Stimulated activated CD8-positive, alpha-beta memory T cell treated with anti-CD3 and anti-CD28 coated beads, Interleukin-4, amount 100 ng/mL, for 4 hours (primary cell): ENCODE measurements around the gene ANKRD1.

Experiments used
- DNase-seq, 2 donors: peaks; one replicate each; pipeline ENCODE4 v3.0.0-alpha.2; 2020; ENCODE audit warnings: low read depth in 2 of 2, low spot score in 1 of 2

ANKRD1 gene

GRCh38 chr10:90935581-90936275, 14.8 kb upstream of the ANKRD1 start:
- no peak for DNase-seq

- no peak for DNase-seq
Observed at GRCh38 chr10:90930971-90931871, 10.3 kb upstream of the ANKRD1 start.

- no peak for DNase-seq
Observed at GRCh38 chr10:90930070-90930837, 9.4 kb upstream of the ANKRD1 start.

- DNase-seq = no peak
Observed at GRCh38 chr10:90929179-90929578, 8.3 kb upstream of the ANKRD1 start.

GRCh38 chr10:90927293-90927692, 6.4 kb upstream of the ANKRD1 start:
- no peak for DNase-seq

- DNase-seq = no peak
Observed at GRCh38 chr10:90925079-90926029, 4.5 kb upstream of the ANKRD1 start.

GRCh38 chr10:90924552-90924951, 3.7 kb upstream of the ANKRD1 start:
- no peak for DNase-seq

GRCh38 chr10:90923111-90923731, 2.3 kb upstream of the ANKRD1 start:
- DNase-seq = no peak

GRCh38 chr10:90921906-90922305, 1.0 kb upstream of the ANKRD1 start:
- DNase-seq = no peak

GRCh38 chr10:90919683-90920574, 958 bp downstream of the ANKRD1 start:
- DNase-seq = no peak

GRCh38 chr10:90917968-90918318, 2.9 kb downstream of the ANKRD1 start:
- no peak for DNase-seq

GRCh38 chr10:90917238-90917967, 3.5 kb downstream of the ANKRD1 start:
- no peak for DNase-seq

- no peak for DNase-seq
Observed at GRCh38 chr10:90916392-90917237, 4.3 kb downstream of the ANKRD1 start.

GRCh38 chr10:90915766-90916075, 5.2 kb downstream of the ANKRD1 start:
- DNase-seq = no peak

- no peak for DNase-seq
Observed at GRCh38 chr10:90914992-90915765, 5.7 kb downstream of the ANKRD1 start.

- no peak for DNase-seq
Observed at GRCh38 chr10:90913774-90914420, 7.0 kb downstream of the ANKRD1 start.
